DND-41 (cell line): ENCODE data around the gene SLITRK6.
"Not testable (repeated sequence)": the region's sequence is repeated elsewhere in the genome, so short reads cannot be mapped to it uniquely, and the experiment has no call there.

Experiments used
- ATAC-seq: fragments of 200-7000 bp; cut with Tn5 transposase; 3 replicates; pipeline ENCODE4 v1.9.1; 2021; ENCODE audit warnings: low read depth; ENCODE audit not compliant: insufficient read depth
- DNase-seq: peaks from one replicate; pipeline ENCODE4 v3.0.0-alpha.2; 2020
- H2AFZ ChIP-seq: 2 replicates; pipeline ENCODE4 v1.6.0; 2012; ENCODE audit warnings: low read depth, low read length
- H3K27ac ChIP-seq: 2 replicates; pipeline ENCODE4 v1.5.1; 2012; ENCODE audit warnings: low read length, inconsistent platforms
- H3K27me3 ChIP-seq: fragments of 200-600 bp; sonication (generic); 2 replicates; pipeline ENCODE4 v1.6.0; 2012; ENCODE audit warnings: low read length, mild to moderate bottlenecking, inconsistent platforms; ENCODE audit not compliant: insufficient read depth, poor library complexity
- H3K36me3 ChIP-seq: 2 replicates; pipeline ENCODE4 v1.5.1; 2012; ENCODE audit warnings: low read length, inconsistent platforms; ENCODE audit not compliant: insufficient read depth
- H3K4me1 ChIP-seq: 2 replicates; pipeline ENCODE4 v1.5.1; 2012; ENCODE audit warnings: mild to moderate bottlenecking, low read length; ENCODE audit not compliant: insufficient read depth
- H3K4me2 ChIP-seq: 2 replicates; pipeline ENCODE4 v1.6.0; 2012; ENCODE audit warnings: mild to moderate bottlenecking, moderate library complexity, low read length, inconsistent platforms; ENCODE audit not compliant: insufficient read depth
- H3K4me3 ChIP-seq, 2 experiments: fragments of 200-600 bp in 1 of 2; shearing (Covaris generic) in 1 of 2; 2 replicates each; pipeline ENCODE4 v1.5.1; 2012 to 2016; ENCODE audit warnings: inconsistent platforms in 2 of 2, low read length in 2 of 2, mild to moderate bottlenecking in 2 of 2, low read depth in 1 of 2, moderate library complexity in 1 of 2
- H3K79me2 ChIP-seq: 2 replicates; pipeline ENCODE4 v1.6.0; 2012; ENCODE audit warnings: low read length, inconsistent platforms; ENCODE audit not compliant: insufficient read depth
- H3K9ac ChIP-seq: 2 replicates; pipeline ENCODE4 v1.6.0; 2012; ENCODE audit warnings: low read depth, mild to moderate bottlenecking, inconsistent platforms, low read length, moderate library complexity
- H3K9me3 ChIP-seq: 2 replicates; pipeline ENCODE4 v1.5.1; 2012; ENCODE audit warnings: low read length, moderate library complexity, mild to moderate bottlenecking, inconsistent platforms; ENCODE audit not compliant: insufficient read depth, severe bottlenecking
- H4K20me1 ChIP-seq: 2 replicates; pipeline ENCODE4 v1.6.0; 2012; ENCODE audit warnings: low read length; ENCODE audit not compliant: insufficient read depth
- EZH2 ChIP-seq: IDR thresholded peaks from 3 replicates; pipeline ENCODE4 v1.6.1; 2012; ENCODE audit warnings: borderline replicate concordance, low read depth, mild to moderate bottlenecking, moderate library complexity, low read length, inconsistent platforms; ENCODE audit not compliant: severe bottlenecking
- TF ChIP-seq, protein P1 (sequence below): IDR thresholded peaks from 2 replicates; pipeline ENCODE4 v1.5.1; 2012; ENCODE audit warnings: borderline replicate concordance, low read length, moderate library complexity, mild to moderate bottlenecking; ENCODE audit not compliant: poor library complexity, severe bottlenecking; ENCODE audit errors: extremely low read depth

SLITRK6 gene

DNA sequence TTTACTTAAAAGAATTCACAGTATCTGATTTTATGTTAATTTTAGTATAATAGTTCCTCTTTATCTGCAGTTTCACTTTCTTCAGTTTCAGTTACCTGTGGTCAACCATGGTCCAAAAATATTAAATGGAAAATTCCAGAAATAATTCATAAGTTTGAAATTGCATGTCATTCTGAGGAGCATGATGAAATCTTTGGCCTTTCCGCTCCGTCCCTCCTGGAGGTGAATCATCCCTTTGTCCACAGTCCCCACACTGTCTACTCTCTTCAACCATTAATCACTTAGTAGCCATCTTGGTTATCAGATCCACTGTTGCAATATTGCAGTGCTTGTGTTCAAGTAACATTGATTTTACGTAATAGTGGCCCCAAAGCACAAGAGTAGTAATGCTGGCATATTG lies 26.9 kb downstream of the SLITRK6 start:
- H3K79me2 ChIP-seq = no peaks in the 10 kb centered on the region
- H3K4me3 ChIP-seq = no peak overlapping the region
- H3K27ac ChIP-seq = no peak overlapping the region
- no peak overlapping the region for H3K4me2 ChIP-seq
- H3K9ac ChIP-seq = no peak overlapping the region
- no peak overlapping the region for H2AFZ ChIP-seq
- H3K36me3 ChIP-seq = no peaks in the 10 kb centered on the region
- no peaks in the 10 kb centered on the region for H3K9me3 ChIP-seq
- H3K27me3 ChIP-seq = no peaks in the 10 kb centered on the region
- no peak for DNase-seq
- H3K4me1 ChIP-seq = no peaks in the 10 kb centered on the region
- no peaks in the 10 kb centered on the region for H4K20me1 ChIP-seq
- ATAC-seq = no peak
- TF ChIP-seq, protein P1, sequence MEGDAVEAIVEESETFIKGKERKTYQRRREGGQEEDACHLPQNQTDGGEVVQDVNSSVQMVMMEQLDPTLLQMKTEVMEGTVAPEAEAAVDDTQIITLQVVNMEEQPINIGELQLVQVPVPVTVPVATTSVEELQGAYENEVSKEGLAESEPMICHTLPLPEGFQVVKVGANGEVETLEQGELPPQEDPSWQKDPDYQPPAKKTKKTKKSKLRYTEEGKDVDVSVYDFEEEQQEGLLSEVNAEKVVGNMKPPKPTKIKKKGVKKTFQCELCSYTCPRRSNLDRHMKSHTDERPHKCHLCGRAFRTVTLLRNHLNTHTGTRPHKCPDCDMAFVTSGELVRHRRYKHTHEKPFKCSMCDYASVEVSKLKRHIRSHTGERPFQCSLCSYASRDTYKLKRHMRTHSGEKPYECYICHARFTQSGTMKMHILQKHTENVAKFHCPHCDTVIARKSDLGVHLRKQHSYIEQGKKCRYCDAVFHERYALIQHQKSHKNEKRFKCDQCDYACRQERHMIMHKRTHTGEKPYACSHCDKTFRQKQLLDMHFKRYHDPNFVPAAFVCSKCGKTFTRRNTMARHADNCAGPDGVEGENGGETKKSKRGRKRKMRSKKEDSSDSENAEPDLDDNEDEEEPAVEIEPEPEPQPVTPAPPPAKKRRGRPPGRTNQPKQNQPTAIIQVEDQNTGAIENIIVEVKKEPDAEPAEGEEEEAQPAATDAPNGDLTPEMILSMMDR = no peak
- no peak for TF ChIP-seq EZH2

DNA sequence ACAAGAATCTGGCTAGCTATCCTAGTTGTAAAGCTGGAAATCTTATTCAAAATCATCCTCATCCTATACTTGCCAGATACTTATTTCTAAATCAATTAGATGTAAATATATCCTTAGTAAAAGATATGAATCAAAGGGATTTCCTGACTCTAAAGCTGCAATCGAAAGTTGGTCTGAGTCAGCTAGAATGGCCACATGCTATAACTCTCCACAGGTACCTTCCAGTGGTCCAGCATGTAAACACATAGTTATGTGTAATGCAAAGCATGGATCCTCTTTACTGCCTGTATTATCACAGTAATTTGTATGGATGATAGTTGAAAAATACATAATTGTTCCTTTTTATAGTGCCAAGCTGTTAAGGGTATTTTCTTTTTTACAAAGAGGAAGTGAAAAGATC lies 27.4 kb downstream of the SLITRK6 start:
- H3K9ac ChIP-seq = no peak overlapping the region
- ATAC-seq = no peak

DNA sequence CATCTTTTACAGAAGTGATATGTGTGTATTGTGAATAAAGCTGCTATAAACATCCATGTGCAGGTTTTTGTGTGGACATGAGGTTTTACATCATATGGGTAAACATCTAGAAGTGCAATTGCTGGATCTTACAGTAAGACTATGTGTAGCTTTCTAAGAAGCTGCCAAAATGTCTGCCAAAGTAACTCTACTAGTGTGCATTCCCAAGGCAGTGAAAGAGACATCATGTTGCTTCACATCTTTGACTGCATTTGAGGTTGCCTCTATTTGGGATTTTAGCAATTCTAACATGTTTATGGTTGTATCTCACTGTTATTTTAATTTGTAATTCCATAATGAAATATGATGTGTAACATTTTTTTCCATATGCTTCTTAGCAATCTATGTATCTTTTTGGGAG lies 30.3 kb downstream of the SLITRK6 start:
- Histone ChIP-seq H3K4me2 (no peak overlapping the region), H2AFZ (no peak overlapping the region), H3K9me3 (no peaks in the 10 kb centered on the region), H3K27ac (no peak overlapping the region), H4K20me1 (no peaks in the 10 kb centered on the region), H3K79me2 (no peaks in the 10 kb centered on the region), H3K27me3 (no peaks in the 10 kb centered on the region), H3K36me3 (no peaks in the 10 kb centered on the region), H3K4me1 (no peaks in the 10 kb centered on the region), H3K9ac (no peak overlapping the region), H3K4me3 (no peak overlapping the region)
- no peak for TF ChIP-seq EZH2
- TF ChIP-seq, protein P1 = no peak
- DNase-seq (no peak), ATAC-seq (no peak)

More for the DNA sequence above, 27.4 kb downstream of the SLITRK6 start:
- Histone ChIP-seq H3K4me2 (no peak overlapping the region), H3K27me3 (no peaks in the 10 kb centered on the region), H4K20me1 (no peaks in the 10 kb centered on the region), H3K79me2 (no peaks in the 10 kb centered on the region), H3K9me3 (no peaks in the 10 kb centered on the region), H3K36me3 (no peaks in the 10 kb centered on the region), H3K27ac (no peak overlapping the region), H2AFZ (no peak overlapping the region), H3K4me3 (no peak overlapping the region), H3K4me1 (no peaks in the 10 kb centered on the region)
- no peak for DNase-seq
- TF ChIP-seq EZH2 = no peak
- TF ChIP-seq, protein P1 = no peak

DNA sequence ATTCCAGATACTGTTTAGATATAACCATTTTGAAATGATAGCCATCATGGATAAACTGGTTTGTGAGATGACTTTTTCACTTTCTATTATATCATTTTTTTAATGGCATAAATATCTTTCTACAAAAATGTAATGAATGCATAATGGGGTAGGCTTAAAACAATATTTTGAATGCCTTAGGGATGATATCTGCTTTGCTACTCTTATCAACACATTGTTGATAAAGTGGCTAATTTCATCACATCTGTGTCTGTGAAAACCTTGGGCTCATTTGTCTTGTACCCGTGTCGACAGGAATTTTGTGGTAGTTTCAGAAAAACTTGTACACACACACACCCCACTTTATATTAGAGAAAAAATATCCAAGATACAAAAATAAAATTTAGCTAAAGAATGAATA lies 44.1 kb downstream of the SLITRK6 start:
- ATAC-seq = no peak
- no peak overlapping the region for H3K9ac ChIP-seq
- no peak for DNase-seq
- H4K20me1 ChIP-seq = no peaks in the 10 kb centered on the region
- no peaks in the 10 kb centered on the region for H3K9me3 ChIP-seq
- H3K36me3 ChIP-seq = no peaks in the 10 kb centered on the region
- TF ChIP-seq EZH2 = no peak
- no peak overlapping the region for H3K4me3 ChIP-seq
- H3K27me3 ChIP-seq = no peaks in the 10 kb centered on the region
- no peak overlapping the region for H3K4me2 ChIP-seq
- no peaks in the 10 kb centered on the region for H3K4me1 ChIP-seq
- H3K79me2 ChIP-seq = no peaks in the 10 kb centered on the region
- H2AFZ ChIP-seq = no peak overlapping the region
- H3K27ac ChIP-seq = no peak overlapping the region

DNA sequence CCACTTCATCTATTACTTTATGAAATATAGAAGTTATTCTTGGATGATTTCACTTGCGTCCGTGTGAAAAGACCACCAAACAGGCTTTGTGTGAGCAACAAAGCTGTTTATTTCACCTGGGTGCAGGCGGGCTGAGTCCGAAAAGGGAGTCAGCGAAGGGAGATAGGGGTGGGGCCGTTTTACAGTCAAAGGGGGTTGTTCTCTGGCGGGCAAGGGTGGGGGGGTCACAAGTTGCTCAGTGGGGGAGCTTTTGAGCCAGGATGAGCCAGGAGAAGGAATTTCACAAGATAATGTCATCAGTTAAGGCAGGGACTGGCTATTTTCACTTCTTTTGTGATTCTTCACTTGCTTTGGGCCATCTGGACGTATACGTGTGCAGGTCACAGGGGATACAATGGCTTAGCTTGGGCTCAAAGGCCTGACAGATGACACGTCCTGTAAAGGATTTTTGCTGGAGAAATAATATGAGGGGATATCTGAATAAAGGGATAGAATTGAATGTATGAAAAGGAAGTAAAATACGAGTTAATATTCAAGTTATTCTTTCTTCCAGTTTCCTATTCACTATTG lies 55.9 kb downstream of the SLITRK6 start:
- not testable (repeated sequence) for H3K36me3 ChIP-seq, H3K4me3 ChIP-seq, ATAC-seq, H3K9ac ChIP-seq, H3K27me3 ChIP-seq, H3K27ac ChIP-seq, H3K4me1 ChIP-seq, H3K79me2 ChIP-seq, H3K4me2 ChIP-seq, H2AFZ ChIP-seq, DNase-seq, H4K20me1 ChIP-seq, H3K9me3 ChIP-seq
